ENCODE measurements around the gene CAMK1.

Gene CAMK1

GRCh38 chr3:9725775-9726515 lies 43.8 kb downstream of the CAMK1 start:
- no peak overlapping the region for H3K27ac Mint-ChIP-seq

GRCh38 chr3:9721700-9722060 lies 48.1 kb downstream of the CAMK1 start:
- Mint-ChIP-seq H3K27me3 (ENCODE audit: low read depth) (peaks cover 13% of the 10 kb centered on the region), H3K4me1 (no peaks in the 10 kb centered on the region), H3K9me3 (no peaks in the 10 kb centered on the region), H3K36me3 (ENCODE audit: low read depth) (no peaks in the 10 kb centered on the region), H3K4me3 (no peak overlapping the region), H3K27ac (no peak overlapping the region)
- TF ChIP-seq CTCF (IDR thresholded peaks at IDR 0.05; ENCODE audit: unreplicated experiment in 3 of 3), result no peak

More at GRCh38 chr3:9725775-9726515, 43.8 kb downstream of the CAMK1 start:
- Mint-ChIP-seq H3K4me1 (peaks cover 5% of the 10 kb centered on the region), H3K27me3 (ENCODE audit: low read depth) (peaks cover 8% of the 10 kb centered on the region), H3K4me3 (no peak overlapping the region), H3K36me3 (ENCODE audit: low read depth) (no peaks in the 10 kb centered on the region), H3K9me3 (no peaks in the 10 kb centered on the region)
- TF ChIP-seq CTCF (IDR thresholded peaks at IDR 0.05; ENCODE audit: unreplicated experiment in 3 of 3), result no peak

GRCh38 chr3:9721015-9721699 lies 48.6 kb downstream of the CAMK1 start:
- Mint-ChIP-seq H3K36me3 (ENCODE audit: low read depth) (no peaks in the 10 kb centered on the region), H3K27ac (no peak overlapping the region), H3K9me3 (no peaks in the 10 kb centered on the region), H3K27me3 (ENCODE audit: low read depth) (peaks cover 13% of the 10 kb centered on the region), H3K4me3 (no peak overlapping the region), H3K4me1 (peaks cover 1% of the 10 kb centered on the region)
- no peak for TF ChIP-seq CTCF (IDR thresholded peaks at IDR 0.05; ENCODE audit: unreplicated experiment in 3 of 3)

GRCh38 chr3:9718118-9718517 lies 51.6 kb downstream of the CAMK1 start:
- H3K4me1 Mint-ChIP-seq, result peaks cover 7% of the 10 kb centered on the region
- no peaks in the 10 kb centered on the region for H3K9me3 Mint-ChIP-seq
- no peaks in the 10 kb centered on the region for H3K36me3 Mint-ChIP-seq (ENCODE audit: low read depth)
- TF ChIP-seq CTCF (IDR thresholded peaks at IDR 0.05; ENCODE audit: unreplicated experiment in 3 of 3), result no peak
- no peak overlapping the region for H3K4me3 Mint-ChIP-seq
- H3K27me3 Mint-ChIP-seq (ENCODE audit: low read depth), result peaks cover 13% of the 10 kb centered on the region
- H3K27ac Mint-ChIP-seq, result no peak overlapping the region

- no peaks in the 10 kb centered on the region for H3K9me3 Mint-ChIP-seq
- H3K27ac Mint-ChIP-seq, result no peak overlapping the region
- no peak for TF ChIP-seq CTCF (IDR thresholded peaks at IDR 0.05; ENCODE audit: unreplicated experiment in 3 of 3)
- H3K36me3 Mint-ChIP-seq (ENCODE audit: low read depth), result no peaks in the 10 kb centered on the region
- H3K4me3 Mint-ChIP-seq, result no peak overlapping the region
- H3K4me1 Mint-ChIP-seq, result peaks cover 7% of the 10 kb centered on the region
- H3K27me3 Mint-ChIP-seq (ENCODE audit: low read depth), result peaks cover 15% of the 10 kb centered on the region
Measured at GRCh38 chr3:9717563-9717962, 52.2 kb downstream of the CAMK1 start.

All from nephron (organoid).